Nephron progenitor cell (in vitro differentiated cells): ENCODE measurements around the gene SYTL1.

Source experiments
- DNase-seq: peaks from one replicate; pipeline ENCODE4 v3.0.0; 2021
- H3K27ac Mint-ChIP-seq: 2 replicates; pipeline ENCODE4 v1.8.0; 2021; ENCODE audit warnings: mild to moderate bottlenecking, moderate library complexity, mixed read lengths
- H3K27me3 Mint-ChIP-seq: 2 replicates; pipeline ENCODE4 v1.8.0; 2021; ENCODE audit warnings: mild to moderate bottlenecking, low read depth, mixed read lengths; ENCODE audit not compliant: poor library complexity
- H3K36me3 Mint-ChIP-seq: 2 replicates; pipeline ENCODE4 v1.8.0; 2021; ENCODE audit warnings: low read depth, mixed read lengths
- H3K4me1 Mint-ChIP-seq: 2 replicates; pipeline ENCODE4 v1.8.0; 2021; ENCODE audit warnings: mixed read lengths
- H3K4me3 Mint-ChIP-seq: 2 replicates; pipeline ENCODE4 v1.8.0; 2021; ENCODE audit warnings: mild to moderate bottlenecking, moderate library complexity, mixed read lengths
- H3K9me3 Mint-ChIP-seq: 2 replicates; pipeline ENCODE4 v1.8.0; 2021; ENCODE audit warnings: mild to moderate bottlenecking, moderate library complexity, mixed read lengths
- CTCF ChIP-seq: fragments of 200-600 bp; sonication (generic); IDR thresholded peaks from 2 replicates; pipeline ENCODE4 v1.5.0; 2021; ENCODE audit warnings: antibody characterized with exemption

SYTL1 gene

GRCh38 chr1:27341525-27342252, at the start of gene SYTL1:
Gene SYTL1 (plus strand): TSS chr1:27342022. CDS start chr1:27345335, 3,313 bp downstream.
- DNase-seq = peak; percentile 55
- no peak for TF ChIP-seq CTCF
- Mint-ChIP-seq H3K27ac (peak within 1 kb of the TSS; percentile 51), H3K9me3 (no peaks in the 10 kb centered on the region), H3K4me1 (peaks cover 53% of the 10 kb centered on the region), H3K4me3 (peak within 1 kb of the TSS; percentile 57), H3K27me3 (peaks cover 3% of the 10 kb centered on the region), H3K36me3 (peaks cover 5% of the 10 kb centered on the region)

- peaks cover 18% of the 10 kb centered on the region for H3K4me1 Mint-ChIP-seq
- H3K27ac Mint-ChIP-seq = no peak overlapping the region
- no peaks in the 10 kb centered on the region for H3K27me3 Mint-ChIP-seq
- peaks cover 37% of the 10 kb centered on the region for H3K36me3 Mint-ChIP-seq
- no peak for DNase-seq
- no peak for TF ChIP-seq CTCF
- H3K4me3 Mint-ChIP-seq = no peak overlapping the region
- peaks cover 9% of the 10 kb centered on the region for H3K9me3 Mint-ChIP-seq
These were observed 49.7 kb upstream of the SYTL1 start for GRCh38 chr1:27292106-27292505.

- no peak for TF ChIP-seq CTCF
- peaks cover 23% of the 10 kb centered on the region for H3K4me1 Mint-ChIP-seq
These were observed 47.9 kb upstream of the SYTL1 start for GRCh38 chr1:27293915-27294314.

GRCh38 chr1:27296773-27297291, 45.0 kb upstream of the SYTL1 start:
- H3K4me1 Mint-ChIP-seq = peaks cover 51% of the 10 kb centered on the region
- no peak overlapping the region for H3K27ac Mint-ChIP-seq
- peaks cover 20% of the 10 kb centered on the region for H3K36me3 Mint-ChIP-seq
- DNase-seq = peak; percentile 87
- no peak overlapping the region for H3K4me3 Mint-ChIP-seq
- H3K9me3 Mint-ChIP-seq = no peaks in the 10 kb centered on the region
- H3K27me3 Mint-ChIP-seq = no peaks in the 10 kb centered on the region
- TF ChIP-seq CTCF = peak; percentile 44

More at GRCh38 chr1:27293915-27294314, 47.9 kb upstream of the SYTL1 start:
- Mint-ChIP-seq H3K36me3 (peaks cover 33% of the 10 kb centered on the region), H3K4me3 (no peak overlapping the region), H3K27me3 (no peaks in the 10 kb centered on the region), H3K9me3 (peaks cover 9% of the 10 kb centered on the region), H3K27ac (peak overlapping the region; percentile 20)
- no peak for DNase-seq

GRCh38 chr1:27297903-27298302, 43.9 kb upstream of the SYTL1 start:
- Mint-ChIP-seq H3K36me3 (peaks cover 19% of the 10 kb centered on the region), H3K4me3 (no peak overlapping the region), H3K9me3 (no peaks in the 10 kb centered on the region), H3K27me3 (no peaks in the 10 kb centered on the region), H3K4me1 (peaks cover 51% of the 10 kb centered on the region), H3K27ac (no peak overlapping the region)
- no peak for DNase-seq
- TF ChIP-seq CTCF = no peak
